Measurements from ENCODE around the gene METTL8.

Gene METTL8, protein sequence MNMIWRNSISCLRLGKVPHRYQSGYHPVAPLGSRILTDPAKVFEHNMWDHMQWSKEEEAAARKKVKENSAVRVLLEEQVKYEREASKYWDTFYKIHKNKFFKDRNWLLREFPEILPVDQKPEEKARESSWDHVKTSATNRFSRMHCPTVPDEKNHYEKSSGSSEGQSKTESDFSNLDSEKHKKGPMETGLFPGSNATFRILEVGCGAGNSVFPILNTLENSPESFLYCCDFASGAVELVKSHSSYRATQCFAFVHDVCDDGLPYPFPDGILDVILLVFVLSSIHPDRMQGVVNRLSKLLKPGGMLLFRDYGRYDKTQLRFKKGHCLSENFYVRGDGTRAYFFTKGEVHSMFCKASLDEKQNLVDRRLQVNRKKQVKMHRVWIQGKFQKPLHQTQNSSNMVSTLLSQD

GRCh38 chr2:171433763-171434012 is at the start of gene METTL8:
TSS of gene METTL8 (minus strand) at chr2:171433990. CDS start at chr2:171392185, 41,805 bp downstream.
- DNase-seq = no peak

GRCh38 chr2:171482877-171483276 is 49.1 kb upstream of the METTL8 start:
- no peak for DNase-seq

- DNase-seq = no peak
Observed at GRCh38 chr2:171482308-171482707, 48.5 kb upstream of the METTL8 start.

- no peak for DNase-seq
Observed at GRCh38 chr2:171480908-171481307, 47.1 kb upstream of the METTL8 start.

DNA sequence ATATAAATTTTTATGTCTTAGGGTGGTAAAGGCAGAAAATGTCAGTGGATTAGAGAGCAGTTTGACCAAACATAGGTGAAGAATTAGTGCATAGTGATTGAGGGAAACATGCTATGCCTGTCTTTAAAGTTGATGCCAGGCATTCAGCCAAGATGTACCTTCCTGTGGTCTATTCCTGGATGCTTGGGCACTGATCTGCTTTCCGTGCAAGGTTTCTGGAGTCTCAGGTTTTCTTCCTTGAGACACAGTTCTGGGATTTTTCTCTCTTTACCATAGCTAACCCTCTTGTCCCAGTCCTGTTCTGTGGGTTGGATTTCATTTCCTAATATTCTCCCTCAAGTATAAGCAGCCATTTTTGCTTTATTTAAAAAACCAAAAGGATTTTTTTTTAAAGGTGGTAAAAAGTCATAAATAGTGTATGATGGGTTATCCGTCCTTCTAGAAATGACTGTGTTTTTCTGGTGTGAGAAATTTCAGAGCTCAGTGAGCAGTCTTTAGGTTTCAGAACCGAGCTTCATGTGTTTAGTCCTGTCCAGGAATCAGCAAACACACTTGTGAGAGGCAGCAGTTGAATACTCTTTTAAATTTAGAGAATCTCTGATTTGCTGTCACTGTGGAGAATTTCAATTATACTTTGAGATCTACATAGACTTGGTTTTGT is 45.5 kb upstream of the METTL8 start:
- no peak for DNase-seq

DNA sequence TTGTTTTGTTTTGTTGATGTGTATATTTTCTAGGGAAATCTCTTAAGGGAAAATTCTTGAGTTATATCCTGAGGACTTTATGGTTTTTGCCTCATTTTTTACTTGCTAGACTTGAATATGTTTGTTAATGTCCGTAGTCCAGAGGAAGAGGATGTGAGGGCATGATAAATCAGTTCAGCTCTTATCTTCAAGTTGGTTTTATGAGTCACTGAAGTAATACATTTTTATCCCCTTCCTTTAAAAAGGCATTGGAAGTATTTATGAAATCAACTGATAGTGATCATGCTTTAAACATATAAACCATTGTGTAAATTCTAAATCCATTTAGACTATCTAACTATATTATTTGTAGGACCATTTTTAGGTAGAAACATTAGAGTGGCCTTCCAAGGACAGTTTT is 44.6 kb upstream of the METTL8 start:
- DNase-seq = no peak

DNA sequence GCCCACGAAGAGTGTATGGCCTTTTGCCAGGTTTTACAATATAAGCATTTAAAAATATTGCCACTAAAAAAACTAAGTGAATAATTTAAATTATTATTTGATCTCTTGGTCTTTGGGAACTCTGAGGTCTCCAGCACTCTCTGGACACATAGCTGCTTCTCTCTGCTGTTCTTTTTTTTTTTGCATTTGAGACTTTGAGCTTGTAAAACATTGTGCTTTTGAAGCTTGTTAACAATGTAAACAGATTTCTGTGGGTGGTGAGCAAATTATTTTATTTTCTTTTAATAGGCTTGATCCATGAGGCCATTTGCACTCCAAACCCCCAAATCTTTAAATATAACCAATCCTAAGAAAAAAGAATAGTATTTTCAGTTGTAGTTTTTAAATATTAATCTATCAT is 42.2 kb upstream of the METTL8 start:
- no peak for DNase-seq

DNA sequence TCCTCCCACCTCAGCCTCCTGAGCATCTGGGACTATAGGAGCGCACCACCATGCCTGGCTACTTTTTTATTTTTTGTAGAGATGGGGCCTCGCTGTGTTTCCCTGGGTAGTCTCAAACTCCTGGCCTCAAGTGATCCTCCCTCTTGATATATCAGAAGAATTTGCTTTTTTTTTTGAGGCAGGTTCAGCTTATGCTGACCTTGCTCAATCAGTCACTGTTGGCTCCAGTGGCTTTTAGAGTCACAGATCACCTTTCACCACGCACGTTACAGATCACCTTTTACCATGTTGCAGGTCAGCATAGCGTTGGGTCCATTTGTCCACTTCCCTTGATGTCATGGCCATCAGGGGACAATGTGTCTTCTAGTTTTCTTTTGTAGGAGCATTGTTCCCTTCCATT is 36.3 kb upstream of the METTL8 start:
- no peak for DNase-seq

GRCh38 chr2:171469176-171469575 is 35.4 kb upstream of the METTL8 start:
- no peak for DNase-seq

DNA sequence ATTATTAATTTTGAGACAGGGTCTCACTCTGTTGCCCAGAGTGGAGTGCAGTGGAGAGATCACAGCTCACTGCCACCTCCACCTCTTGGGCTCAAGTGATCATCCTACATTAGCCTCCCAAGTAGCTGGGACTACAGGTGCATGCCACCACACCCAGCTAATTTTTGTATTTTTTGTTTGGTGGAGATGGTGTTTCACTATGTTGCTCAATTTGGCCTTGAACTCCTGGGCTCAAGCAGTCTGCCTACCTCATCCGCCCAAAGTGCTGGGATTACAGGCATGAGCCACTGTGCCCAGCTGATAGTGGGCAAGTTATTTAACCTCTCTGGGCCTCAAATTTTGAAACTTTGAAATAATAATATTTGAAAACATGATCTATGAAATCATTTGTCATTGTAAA is 26.7 kb upstream of the METTL8 start:
- no peak for DNase-seq

DNA sequence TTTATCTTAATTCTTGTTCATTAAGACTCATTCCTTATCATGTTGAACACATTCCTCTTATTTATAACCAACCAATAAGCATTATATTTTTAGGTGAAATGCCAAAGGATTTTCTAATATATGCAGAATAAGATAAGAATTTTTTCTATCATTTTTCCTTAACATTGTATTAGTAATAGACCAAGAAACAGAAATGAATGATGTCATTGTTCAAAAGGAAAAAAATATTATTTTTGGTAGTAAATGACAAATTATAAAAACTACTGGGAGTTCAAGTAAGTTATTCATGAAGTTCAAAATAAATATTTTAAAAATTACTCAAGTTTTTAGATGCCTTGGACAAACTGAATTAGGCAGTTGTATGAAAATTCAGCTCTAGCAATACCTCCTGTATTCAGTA is 25.7 kb upstream of the METTL8 start:
- no peak for DNase-seq

- no peak for DNase-seq
Observed at GRCh38 chr2:171452773-171453172, 19.0 kb upstream of the METTL8 start.

GRCh38 chr2:171451074-171451473 is 17.3 kb upstream of the METTL8 start:
- DNase-seq = no peak

DNA sequence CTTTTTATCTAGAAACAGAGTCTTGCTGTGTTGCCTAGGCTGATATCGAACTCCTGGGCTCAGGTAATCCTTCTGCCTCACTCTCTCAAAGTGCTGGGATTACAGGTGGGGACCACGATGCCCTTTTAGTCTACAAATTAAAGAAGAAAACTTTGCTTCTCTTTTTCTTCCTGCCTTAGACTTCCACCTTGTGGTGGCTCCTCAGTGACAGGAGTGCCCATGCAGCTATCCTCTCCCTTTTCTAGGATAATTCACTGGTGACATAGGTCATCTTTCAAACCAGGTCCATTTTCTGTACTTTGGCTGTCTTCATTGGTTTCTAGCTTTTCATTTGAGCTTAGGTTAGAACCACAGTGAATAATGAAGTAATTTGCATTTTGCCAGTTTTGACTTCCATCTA is 13.9 kb upstream of the METTL8 start:
- DNase-seq = no peak

DNA sequence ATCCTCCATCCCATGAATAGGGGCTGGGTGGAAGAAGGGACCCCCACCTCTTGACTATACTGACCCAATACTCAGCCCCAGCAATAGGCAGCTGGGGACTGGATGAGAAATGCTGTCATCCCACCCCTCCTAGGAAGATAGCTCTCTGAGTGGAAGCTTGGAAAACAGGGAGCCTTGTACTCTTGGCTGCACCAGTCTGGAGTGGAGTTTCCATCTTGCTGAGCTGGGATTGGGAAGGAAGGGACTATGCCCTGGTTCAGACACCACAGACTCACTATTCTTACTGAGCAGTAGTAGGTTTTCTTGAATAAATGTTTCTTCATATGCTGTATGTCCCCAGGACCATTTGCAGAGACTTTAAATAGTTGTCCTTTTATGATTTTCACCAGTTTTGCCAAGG is 7.7 kb upstream of the METTL8 start:
- no peak for DNase-seq

DNA sequence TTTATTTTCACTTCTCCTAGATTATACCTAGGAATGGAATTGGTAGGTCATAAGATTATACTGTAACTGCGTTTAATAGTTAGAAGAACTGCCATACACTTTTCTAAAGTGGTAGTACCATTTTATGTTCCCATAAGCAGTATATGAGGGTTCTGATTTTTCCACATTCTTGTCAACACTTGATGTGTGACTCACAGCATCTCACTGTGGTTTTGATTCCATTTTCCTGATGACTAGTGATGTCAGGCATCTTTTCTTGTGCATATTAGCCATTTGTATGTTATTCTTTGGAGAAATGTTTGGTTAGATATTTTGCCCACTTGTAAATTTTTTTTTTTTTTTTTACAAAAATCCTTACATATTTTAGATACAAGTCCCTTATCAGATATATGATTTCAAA is 2.5 kb upstream of the METTL8 start:
- no peak for DNase-seq

GRCh38 chr2:171434013-171434989 is 511 bp upstream of the METTL8 start, which contains the start of gene DCAF17:
TSS of gene DCAF17 (plus strand) at chr2:171434226. CDS start at chr2:171434578, 352 bp downstream.
- DNase-seq = peak; percentile 94 to 95

DNA sequence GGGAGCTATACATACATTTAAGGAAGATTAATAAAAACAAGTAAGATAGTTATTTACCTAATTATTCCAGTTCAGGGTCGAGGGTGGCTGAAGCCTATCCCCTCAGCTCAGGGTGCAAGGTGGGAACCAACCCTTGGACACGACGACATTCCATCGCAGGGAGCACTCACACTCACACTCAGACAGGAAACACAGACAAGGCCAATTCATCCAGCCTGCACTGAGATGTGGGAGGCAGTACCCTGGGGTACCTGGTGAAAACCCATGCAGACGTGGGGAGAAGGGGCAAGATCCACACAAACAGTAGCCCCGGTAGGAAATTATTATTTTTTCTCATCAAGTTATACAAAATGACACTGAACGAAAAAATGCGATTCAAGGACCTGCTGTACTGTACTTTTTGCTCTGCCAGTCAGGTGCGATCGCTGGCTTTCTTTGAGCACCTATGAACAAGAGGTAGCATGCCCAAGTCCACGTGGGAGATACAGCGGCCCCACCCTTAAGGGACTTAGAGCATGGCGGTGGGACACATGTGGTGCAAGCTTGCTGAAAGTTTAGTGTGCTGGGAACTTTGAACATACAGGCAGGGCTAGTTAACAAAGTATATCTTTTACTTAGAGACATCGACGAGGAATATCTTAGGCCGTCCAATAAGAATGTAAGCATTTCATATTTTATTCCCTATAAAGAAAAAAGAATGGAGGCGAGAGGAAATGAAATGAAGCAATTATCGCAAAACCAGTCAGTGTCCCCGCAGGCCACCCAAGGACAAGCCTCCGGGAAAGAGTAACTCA is 624 bp downstream of the METTL8 start:
- DNase-seq = peak; percentile 57 to 60

DNA sequence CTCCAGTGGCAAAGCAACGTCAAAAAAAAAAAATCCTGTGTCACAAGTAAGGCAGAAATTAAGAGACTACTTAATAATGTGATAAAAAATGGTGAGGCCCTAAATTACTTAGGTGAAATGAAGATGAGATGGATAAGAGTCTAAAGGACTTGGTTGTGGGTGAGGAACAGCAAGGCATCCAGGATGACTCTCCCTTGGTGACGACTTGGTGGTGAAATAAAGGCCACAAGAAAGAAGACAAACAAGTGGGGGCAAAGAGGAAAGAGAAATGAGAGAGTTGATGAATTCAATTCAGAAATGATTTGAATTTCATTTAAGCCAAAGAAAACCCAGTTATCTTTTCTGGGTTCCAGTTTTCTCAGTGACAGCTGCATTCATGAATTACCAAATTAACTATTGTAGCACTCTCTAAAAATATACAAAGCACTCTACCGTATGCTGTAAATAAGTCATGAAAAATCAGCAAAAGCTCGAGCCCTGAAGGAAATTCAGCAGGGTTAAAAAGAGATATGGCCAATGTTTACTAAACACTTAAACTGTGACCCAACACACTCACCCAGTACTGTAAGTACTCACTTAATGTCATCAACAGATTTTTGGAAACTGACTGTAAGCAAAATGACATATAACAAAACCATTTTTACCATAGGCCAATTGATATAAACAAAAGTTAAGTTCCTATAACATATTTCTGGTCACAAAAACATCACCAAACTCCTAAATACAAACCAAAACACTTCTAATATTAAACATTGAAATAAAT is 1.4 kb downstream of the METTL8 start:
- no peak for DNase-seq

DNA sequence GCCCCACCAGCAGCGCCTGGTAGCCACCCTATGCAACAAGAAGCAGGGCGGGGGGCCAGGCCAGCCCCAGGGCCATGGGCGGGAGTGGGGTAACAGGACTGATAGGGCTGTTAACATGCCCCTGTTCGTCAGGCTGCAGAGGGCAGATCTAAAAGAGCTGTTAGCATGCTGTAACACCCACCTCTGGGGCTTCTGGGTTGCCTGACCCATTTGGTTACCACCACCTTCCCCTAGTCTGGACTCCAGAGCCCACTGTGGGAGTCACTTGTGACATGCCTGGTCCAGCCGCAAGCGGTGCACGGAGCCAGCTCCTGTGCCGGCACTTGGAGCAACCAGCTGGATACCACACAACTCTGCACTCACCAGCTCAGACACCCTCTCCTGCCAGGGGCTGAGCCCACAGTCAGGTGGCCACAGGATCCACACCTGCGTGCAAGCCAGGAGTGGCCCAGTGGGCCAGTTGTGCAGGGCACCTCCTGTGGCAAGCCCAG is 2.1 kb downstream of the METTL8 start:
- no peak for DNase-seq

- no peak for DNase-seq
Observed at GRCh38 chr2:171430516-171431410, 3.0 kb downstream of the METTL8 start.

All from activated T-cell treated with anti-CD3 and anti-CD28 coated beads, Interleukin-2, amount 50 U/mL, for 48 hours (primary cell).